HCT116 (cell line): ENCODE data around the gene UGDH. TPM values are rescaled to one million over a fixed set of nuclear protein-coding genes. Genes with fewer than 3 reads are reported as not detected.

Experiments
- ATAC-seq: fragments of 200-7000 bp; cut with Tn5 transposase; 2 replicates; pipeline ENCODE4 v1.9.1; 2020; ENCODE audit warnings: mild to moderate bottlenecking, moderate library complexity
- BruUV-seq: library from RNA; stranded (reverse); fragments of 400-500 nt; replicated peaks from 2 replicates; lab custom pipeline; 2021; lab: Mats Ljungman, UMichigan
- CTCF ChIA-PET: fragments of 300-600 bp; sonication (Branson Sonifier 250); formaldehyde crosslinking; loops from one replicate; lab custom pipeline; 2021; ENCODE audit warnings: antibody characterized with exemption; lab: Charles Lee
- POLR2A ChIA-PET: fragments of 300-600, 350-600 bp; sonication (Branson Sonifier 250); formaldehyde crosslinking; loops from one replicate; lab custom pipeline; 2021; ENCODE audit warnings: antibody characterized with exemption; lab: Charles Lee
- RAD21 ChIA-PET, 2 experiments: fragments of 300-600 bp; sonication (Branson Sonifier 250); formaldehyde crosslinking; loops; one replicate each; lab custom pipeline; 2023; ENCODE audit warnings: low total read pairs in 2 of 2; ENCODE audit not compliant: uncharacterized antibody in 2 of 2, unreplicated experiment in 2 of 2, low non-redundant PET in 1 of 2; lab: Charles Lee
- DNase-seq: peaks from one replicate; pipeline ENCODE4 v3.0.0-alpha.2; 2010; ENCODE audit warnings: low read depth, low spot score
- H2AFZ ChIP-seq: fragments of 200-600 bp; shearing (Covaris generic), sonication (generic); 2 replicates; pipeline ENCODE4 v1.6.1; 2017; ENCODE audit warnings: low read depth, mixed run types, mixed read lengths, antibody characterized with exemption, low read length; ENCODE audit not compliant: poor library complexity, severe bottlenecking
- H3K27ac ChIP-seq: 2 replicates; pipeline ENCODE4 v1.5.1; 2012; ENCODE audit warnings: low read depth, low read length
- H3K27me3 ChIP-seq: fragments of 200-600 bp; sonication (generic); 2 replicates; pipeline ENCODE4 v1.6.1; 2016; ENCODE audit warnings: mixed run types, low read length, mixed read lengths; ENCODE audit not compliant: insufficient read depth
- H3K36me3 ChIP-seq, 2 experiments: fragments of 200-500 bp in 1 of 2; fragments of 200-600 bp in 1 of 2; sonication (Bioruptor generic) in 1 of 2; sonication (generic) in 1 of 2; 2 replicates each; pipeline versions ENCODE4 v1.5.1 to v1.6.1; 2014 to 2016; ENCODE audit warnings: low read length in 2 of 2, inconsistent platforms in 1 of 2, mixed read lengths in 1 of 2, mixed run types in 1 of 2; ENCODE audit not compliant: insufficient read depth in 2 of 2, control insufficient read depth in 1 of 2
- H3K4me1 ChIP-seq, 2 experiments: fragments of 200-600 bp in 1 of 2; sonication (generic) in 1 of 2; 2 replicates each; pipeline versions ENCODE4 v1.5.1 to v1.6.1; 2012 to 2017; ENCODE audit warnings: low read length in 2 of 2, inconsistent platforms in 1 of 2, mild to moderate bottlenecking in 1 of 2, mixed read lengths in 1 of 2, mixed run types in 1 of 2, moderate library complexity in 1 of 2; ENCODE audit not compliant: insufficient read depth in 2 of 2, control insufficient read depth in 1 of 2
- H3K4me2 ChIP-seq: fragments of 200-600 bp; sonication (generic); 2 replicates; pipeline ENCODE4 v1.6.1; 2017; ENCODE audit warnings: mixed run types, low read length, mixed read lengths
- H3K4me3 ChIP-seq, 2 experiments: fragments of 200-600 bp in 1 of 2; sonication (generic) in 1 of 2; replicated peaks in 1 of 2; 2 replicates each; pipeline ENCODE4 v1.5.1; 2011 to 2016; ENCODE audit warnings: low read length in 2 of 2, control low read depth in 1 of 2, low read depth in 1 of 2, mild to moderate bottlenecking in 1 of 2, mixed read lengths in 1 of 2, mixed run types in 1 of 2
- H3K79me2 ChIP-seq: fragments of 200-600 bp; sonication (generic); 2 replicates; pipeline ENCODE4 v1.6.1; 2017; ENCODE audit warnings: mild to moderate bottlenecking, mixed run types, low read length, moderate library complexity, mixed read lengths; ENCODE audit not compliant: insufficient read depth
- H3K9ac ChIP-seq: fragments of 200-600 bp; sonication (generic); 2 replicates; pipeline ENCODE4 v1.6.1; 2016; ENCODE audit warnings: low read length, mixed read lengths
- H3K9me2 ChIP-seq: fragments of 200-600 bp; sonication (generic), shearing (Covaris generic); 2 replicates; pipeline ENCODE4 v1.6.1; 2017; ENCODE audit warnings: mixed run types, mild to moderate bottlenecking, moderate library complexity; ENCODE audit not compliant: insufficient read depth
- H3K9me3 ChIP-seq, 2 experiments: fragments of 200-500 bp in 1 of 2; fragments of 200-600 bp in 1 of 2; sonication (Bioruptor generic) in 1 of 2; sonication (generic) in 1 of 2; 2 replicates each; pipeline ENCODE4 v1.6.1; 2014 to 2017; ENCODE audit warnings: low read length in 2 of 2, mixed read lengths in 2 of 2, inconsistent platforms in 1 of 2, low read depth in 1 of 2, mild to moderate bottlenecking in 1 of 2, mixed run types in 1 of 2, moderate library complexity in 1 of 2; ENCODE audit not compliant: control insufficient read depth in 1 of 2, insufficient read depth in 1 of 2
- H4K20me1 ChIP-seq: fragments of 200-600 bp; sonication (generic), shearing (Covaris generic); 2 replicates; pipeline ENCODE4 v1.6.1; 2017; ENCODE audit warnings: mixed run types, mild to moderate bottlenecking, moderate library complexity; ENCODE audit not compliant: insufficient read depth
- ELF1 ChIP-seq: IDR thresholded peaks from 2 replicates; pipeline ENCODE4 v1.6.1; 2012; ENCODE audit warnings: low read depth, borderline replicate concordance
- EZH2 ChIP-seq: fragments of 200-600 bp; sonication (generic); IDR thresholded peaks from 2 replicates; pipeline ENCODE4 v1.6.1; 2017; ENCODE audit warnings: antibody characterized with exemption, mixed run types
- JUND ChIP-seq: IDR thresholded peaks from 2 replicates; pipeline ENCODE4 v1.6.1; 2012
- POLR2A ChIP-seq: IDR thresholded peaks from 2 replicates; pipeline ENCODE4 v1.7.0; 2011; ENCODE audit warnings: borderline replicate concordance; ENCODE audit not compliant: insufficient read depth, insufficient read length; ENCODE audit errors: extremely low read depth
- RAD21 ChIP-seq: IDR thresholded peaks from 2 replicates; pipeline ENCODE4 v1.6.1; 2012; ENCODE audit warnings: low read depth, mild to moderate bottlenecking
- TCF7L2 ChIP-seq: IDR thresholded peaks from 2 replicates; pipeline ENCODE4 v1.7.0; 2011; ENCODE audit warnings: borderline replicate concordance, inconsistent platforms; ENCODE audit not compliant: insufficient read depth, insufficient read length; ENCODE audit errors: extremely low read depth
- ZFX ChIP-seq: fragments of 450-650 bp; IDR thresholded peaks from 2 replicates; pipeline ENCODE4 v1.6.1; 2017
- ZNF274 ChIP-seq: fragments of 200-500 bp; sonication (Bioruptor generic); IDR thresholded peaks from 2 replicates; pipeline ENCODE4 v1.6.1; 2014; ENCODE audit warnings: mild to moderate bottlenecking, low read depth, low read length, inconsistent platforms
- intact Hi-C: fragments of 100-400 bp; cut with micrococcal nuclease; formaldehyde crosslinking; loops from 2 replicates; pipeline ENCODE4 v1.10.0; 2022
- total RNA-seq: library from RNA; stranded (reverse); gene quantifications from one replicate; pipeline ENCODE4 v1.2.1, GENCODE V29; 2021; ENCODE audit not compliant: unreplicated experiment
- TF ChIP-seq, protein P1 (sequence below), 3 experiments: fragments of 200-600 bp in 1 of 3; sonication (generic) in 1 of 3; IDR thresholded peaks in 2 of 3; conservative IDR thresholded peaks in 1 of 3; 2 replicates each; pipeline ENCODE4 v1.5.1; 2012 to 2017; ENCODE audit warnings: low read depth in 2 of 3, low read length in 2 of 3, antibody characterized with exemption in 1 of 3, borderline replicate concordance in 1 of 3, control low read depth in 1 of 3, mild to moderate bottlenecking in 1 of 3, mixed read lengths in 1 of 3, mixed run types in 1 of 3, moderate library complexity in 1 of 3; ENCODE audit not compliant: insufficient read depth in 1 of 3
- TF ChIP-seq, protein P2 (sequence below): IDR thresholded peaks from 2 replicates; pipeline ENCODE4 v1.6.1; 2012
- TF ChIP-seq, protein P3 (sequence below): IDR thresholded peaks from 2 replicates; pipeline ENCODE4 v1.6.1; 2012; ENCODE audit warnings: low read depth

Gene UGDH
- total RNA-seq, 1 experiment from 2014 or later, result 67.9 TPM

GRCh38 chr4:39563346-39563847 is 36.2 kb upstream of the UGDH start:
- ATAC-seq, result no peak
- DNase-seq, result no peak
- H3K27ac ChIP-seq, result no peak overlapping the region
- H3K4me2 ChIP-seq, result no peak overlapping the region
- RAD21 ChIA-PET, result no interaction called here
- intact Hi-C loops, result no loop called here
- CTCF ChIA-PET, result no interaction called here
- no peak overlapping the region for H3K9ac ChIP-seq
- no peaks in the 10 kb centered on the region for H3K79me2 ChIP-seq
- H2AFZ ChIP-seq, result no peak overlapping the region
- POLR2A ChIA-PET, result no interaction called here
- H3K27me3 ChIP-seq, result no peaks in the 10 kb centered on the region
- no peaks in the 10 kb centered on the region; a peak in 1 of 4 replicates for H3K9me3 ChIP-seq
- no TSS peak for BruUV-seq
- no peaks in the 10 kb centered on the region for H4K20me1 ChIP-seq
- H3K9me2 ChIP-seq, result no peaks in the 10 kb centered on the region
- no peaks in the 10 kb centered on the region for H3K4me1 ChIP-seq
- no peak overlapping the region for H3K4me3 ChIP-seq
- TF ChIP-seq, protein P1, sequence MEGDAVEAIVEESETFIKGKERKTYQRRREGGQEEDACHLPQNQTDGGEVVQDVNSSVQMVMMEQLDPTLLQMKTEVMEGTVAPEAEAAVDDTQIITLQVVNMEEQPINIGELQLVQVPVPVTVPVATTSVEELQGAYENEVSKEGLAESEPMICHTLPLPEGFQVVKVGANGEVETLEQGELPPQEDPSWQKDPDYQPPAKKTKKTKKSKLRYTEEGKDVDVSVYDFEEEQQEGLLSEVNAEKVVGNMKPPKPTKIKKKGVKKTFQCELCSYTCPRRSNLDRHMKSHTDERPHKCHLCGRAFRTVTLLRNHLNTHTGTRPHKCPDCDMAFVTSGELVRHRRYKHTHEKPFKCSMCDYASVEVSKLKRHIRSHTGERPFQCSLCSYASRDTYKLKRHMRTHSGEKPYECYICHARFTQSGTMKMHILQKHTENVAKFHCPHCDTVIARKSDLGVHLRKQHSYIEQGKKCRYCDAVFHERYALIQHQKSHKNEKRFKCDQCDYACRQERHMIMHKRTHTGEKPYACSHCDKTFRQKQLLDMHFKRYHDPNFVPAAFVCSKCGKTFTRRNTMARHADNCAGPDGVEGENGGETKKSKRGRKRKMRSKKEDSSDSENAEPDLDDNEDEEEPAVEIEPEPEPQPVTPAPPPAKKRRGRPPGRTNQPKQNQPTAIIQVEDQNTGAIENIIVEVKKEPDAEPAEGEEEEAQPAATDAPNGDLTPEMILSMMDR (IDR thresholded peaks at IDR 0.05 in 2 of 3, conservative IDR thresholded peaks at IDR 0.05 in 1 of 3; ENCODE audit: borderline replicate concordance in 1 of 3, insufficient read depth in 1 of 3, low read depth in 2 of 3, low read length in 2 of 3), result no peak
- no peak for TF ChIP-seq TCF7L2
- TF ChIP-seq RAD21, result no peak
- TF ChIP-seq ZNF274, result no peak
- TF ChIP-seq POLR2A, result no peak
- TF ChIP-seq ELF1, result no peak
- TF ChIP-seq EZH2, result no peak
- TF ChIP-seq, protein P2, sequence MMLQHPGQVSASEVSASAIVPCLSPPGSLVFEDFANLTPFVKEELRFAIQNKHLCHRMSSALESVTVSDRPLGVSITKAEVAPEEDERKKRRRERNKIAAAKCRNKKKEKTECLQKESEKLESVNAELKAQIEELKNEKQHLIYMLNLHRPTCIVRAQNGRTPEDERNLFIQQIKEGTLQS, result no peak
- TF ChIP-seq JUND, result no peak
- TF ChIP-seq, protein P3, sequence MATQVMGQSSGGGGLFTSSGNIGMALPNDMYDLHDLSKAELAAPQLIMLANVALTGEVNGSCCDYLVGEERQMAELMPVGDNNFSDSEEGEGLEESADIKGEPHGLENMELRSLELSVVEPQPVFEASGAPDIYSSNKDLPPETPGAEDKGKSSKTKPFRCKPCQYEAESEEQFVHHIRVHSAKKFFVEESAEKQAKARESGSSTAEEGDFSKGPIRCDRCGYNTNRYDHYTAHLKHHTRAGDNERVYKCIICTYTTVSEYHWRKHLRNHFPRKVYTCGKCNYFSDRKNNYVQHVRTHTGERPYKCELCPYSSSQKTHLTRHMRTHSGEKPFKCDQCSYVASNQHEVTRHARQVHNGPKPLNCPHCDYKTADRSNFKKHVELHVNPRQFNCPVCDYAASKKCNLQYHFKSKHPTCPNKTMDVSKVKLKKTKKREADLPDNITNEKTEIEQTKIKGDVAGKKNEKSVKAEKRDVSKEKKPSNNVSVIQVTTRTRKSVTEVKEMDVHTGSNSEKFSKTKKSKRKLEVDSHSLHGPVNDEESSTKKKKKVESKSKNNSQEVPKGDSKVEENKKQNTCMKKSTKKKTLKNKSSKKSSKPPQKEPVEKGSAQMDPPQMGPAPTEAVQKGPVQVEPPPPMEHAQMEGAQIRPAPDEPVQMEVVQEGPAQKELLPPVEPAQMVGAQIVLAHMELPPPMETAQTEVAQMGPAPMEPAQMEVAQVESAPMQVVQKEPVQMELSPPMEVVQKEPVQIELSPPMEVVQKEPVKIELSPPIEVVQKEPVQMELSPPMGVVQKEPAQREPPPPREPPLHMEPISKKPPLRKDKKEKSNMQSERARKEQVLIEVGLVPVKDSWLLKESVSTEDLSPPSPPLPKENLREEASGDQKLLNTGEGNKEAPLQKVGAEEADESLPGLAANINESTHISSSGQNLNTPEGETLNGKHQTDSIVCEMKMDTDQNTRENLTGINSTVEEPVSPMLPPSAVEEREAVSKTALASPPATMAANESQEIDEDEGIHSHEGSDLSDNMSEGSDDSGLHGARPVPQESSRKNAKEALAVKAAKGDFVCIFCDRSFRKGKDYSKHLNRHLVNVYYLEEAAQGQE, result no peak
- TF ChIP-seq ZFX, result no peak
- no peaks in the 10 kb centered on the region for H3K36me3 ChIP-seq
